GM12891 (cell line): ENCODE data around the gene YARS2.

Experiments used
- PAX5 ChIP-seq: IDR thresholded peaks from 2 replicates; pipeline ENCODE4 v1.6.1; 2011; ENCODE audit warnings: low read length, moderate library complexity, mild to moderate bottlenecking; ENCODE audit not compliant: insufficient read depth, severe bottlenecking
- POLR2A ChIP-seq: IDR thresholded peaks from 2 replicates; pipeline ENCODE4 v1.6.1; 2011; ENCODE audit warnings: low read depth, low read length, control low read depth
- POLR2AphosphoS5 ChIP-seq: IDR thresholded peaks from 2 replicates; pipeline ENCODE4 v1.6.1; 2011; ENCODE audit warnings: low read depth, low read length, control low read depth
- POU2F2 ChIP-seq: IDR thresholded peaks from 2 replicates; pipeline ENCODE4 v1.6.1; 2011; ENCODE audit warnings: low read depth, mild to moderate bottlenecking, control low read depth, low read length, moderate library complexity
- SPI1 ChIP-seq: IDR thresholded peaks from 2 replicates; pipeline ENCODE4 v1.6.1; 2011; ENCODE audit warnings: low read depth, low read length, control low read depth
- TAF1 ChIP-seq: IDR thresholded peaks from 2 replicates; pipeline ENCODE4 v1.6.1; 2011; ENCODE audit warnings: low read depth, low read length, control low read depth

- TF ChIP-seq POLR2A (no peak), POLR2AphosphoS5 (no peak), POU2F2 (no peak), TAF1 (no peak), PAX5 (no peak), SPI1 (no peak)
Measured at GRCh38 chr12:32801269-32801980, 45.7 kb upstream of the YARS2 start.
